HG03108 (cell line): ENCODE results near the gene ITGB2.

Source experiments
- ATAC-seq: cut with Tn5 transposase; IDR thresholded peaks from one replicate; pipeline ENCODE4 v1.9.1; 2021; ENCODE audit warnings: moderate library complexity; ENCODE audit not compliant: unreplicated experiment

Gene ITGB2

GRCh38 chr21:44920694-44921604 lies at the start of gene ITGB2:
TSS of gene ITGB2 (minus strand) at chr21:44920899. CDS start at chr21:44910782, 10,117 bp downstream.
- peak; percentile 57 for ATAC-seq

- ATAC-seq = no peak
These were observed 49.4 kb upstream of the ITGB2 start for GRCh38 chr21:44969931-44970755.

GRCh38 chr21:44969066-44969670 lies 48.5 kb upstream of the ITGB2 start:
- no peak for ATAC-seq

DNA sequence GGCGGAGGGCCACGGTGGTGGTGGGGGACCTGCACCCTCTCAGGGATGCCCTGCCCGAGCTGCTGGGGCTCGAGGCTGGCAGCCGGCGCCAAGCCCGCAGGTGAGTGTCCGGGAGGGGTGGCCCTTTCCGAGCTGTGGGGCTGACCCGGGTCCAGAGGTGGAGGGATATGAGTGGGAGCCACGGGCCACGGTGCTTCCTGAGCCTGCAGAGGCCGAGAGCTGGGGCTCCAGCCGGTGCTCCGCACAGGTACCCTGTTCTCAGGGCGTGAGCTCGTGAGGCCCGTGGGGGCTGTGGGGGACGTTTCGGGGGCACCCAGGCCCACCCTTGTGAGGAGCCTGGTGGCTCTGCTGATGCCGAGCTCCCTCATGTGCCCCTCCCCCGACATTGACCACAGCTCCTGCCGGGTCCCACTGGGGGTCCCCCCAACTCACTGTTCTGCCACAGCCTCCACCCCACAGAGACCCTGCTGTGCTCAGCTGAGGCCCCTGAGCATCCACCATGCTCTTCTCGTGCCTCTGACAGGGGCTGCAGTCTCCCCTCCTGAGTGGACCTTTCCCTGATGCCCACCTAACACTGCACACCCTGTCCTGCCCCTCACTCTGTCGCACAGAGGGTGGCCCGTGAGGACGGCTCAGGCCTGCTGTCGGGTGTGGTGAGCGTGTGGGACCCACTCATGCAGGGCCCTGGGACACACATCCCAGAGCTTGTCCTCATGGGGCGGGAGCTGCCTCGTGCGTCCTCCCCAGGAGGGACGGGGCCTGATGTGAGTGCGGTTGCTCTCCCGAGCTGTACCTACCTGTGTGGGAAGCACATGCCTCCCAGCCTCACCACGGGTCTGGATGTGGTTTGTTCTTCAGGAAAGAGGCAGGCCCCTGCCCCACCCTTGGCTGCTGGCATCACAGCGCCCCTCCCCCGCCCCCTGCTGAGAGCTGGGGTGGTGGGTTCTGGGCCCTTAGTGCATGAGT lies 46.7 kb upstream of the ITGB2 start:
- ATAC-seq = no peak

DNA sequence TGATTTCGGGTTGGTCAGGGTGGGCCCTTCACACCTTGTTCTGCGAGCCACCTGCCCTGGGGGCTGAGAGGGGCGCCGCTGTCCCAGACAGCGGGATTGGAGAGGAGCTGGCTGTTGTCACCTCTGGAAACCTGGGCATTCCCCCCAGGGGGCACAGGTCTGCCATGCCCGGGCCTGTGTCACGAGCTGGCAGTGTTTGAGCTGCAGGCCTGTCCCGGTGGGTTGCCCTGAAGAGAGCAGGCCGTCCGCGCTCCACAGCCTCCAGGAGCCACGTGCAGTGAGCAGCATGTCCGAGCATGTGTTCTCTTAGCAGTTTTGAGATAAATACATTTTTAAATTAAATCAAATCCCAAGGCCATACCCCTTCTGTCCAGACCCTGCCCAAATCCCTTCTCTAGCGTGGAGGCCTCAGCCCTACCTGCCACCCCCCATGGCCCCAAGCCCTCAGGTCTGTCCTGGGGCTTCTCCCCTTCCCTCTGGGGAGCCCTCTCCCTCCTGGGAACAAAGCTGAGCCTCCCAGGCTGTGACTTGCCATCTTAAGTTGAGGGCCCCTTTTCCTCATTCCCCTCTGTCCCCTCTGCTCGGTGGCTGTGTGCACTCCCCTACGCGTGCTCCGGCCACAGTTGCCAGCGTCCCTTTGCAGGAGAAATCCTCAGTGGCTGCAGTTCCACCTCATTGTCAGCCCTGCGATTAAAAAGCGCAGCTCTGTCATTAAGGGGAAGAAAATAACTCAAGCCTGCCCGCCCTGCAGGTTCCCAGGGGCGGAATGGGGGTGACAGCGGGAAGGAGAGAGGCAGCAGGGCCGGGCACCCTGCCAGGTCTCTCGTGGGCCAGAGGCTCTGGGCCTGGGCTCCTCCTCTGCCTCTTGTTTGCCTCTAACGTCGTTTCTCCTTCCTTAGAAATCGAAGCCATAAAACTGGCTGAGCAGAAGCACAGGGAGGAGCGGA lies 45.7 kb upstream of the ITGB2 start:
- ATAC-seq = no peak

GRCh38 chr21:44965251-44966022 lies 44.7 kb upstream of the ITGB2 start:
- ATAC-seq = no peak

GRCh38 chr21:44964381-44964780 lies 43.7 kb upstream of the ITGB2 start:
- ATAC-seq = no peak

DNA sequence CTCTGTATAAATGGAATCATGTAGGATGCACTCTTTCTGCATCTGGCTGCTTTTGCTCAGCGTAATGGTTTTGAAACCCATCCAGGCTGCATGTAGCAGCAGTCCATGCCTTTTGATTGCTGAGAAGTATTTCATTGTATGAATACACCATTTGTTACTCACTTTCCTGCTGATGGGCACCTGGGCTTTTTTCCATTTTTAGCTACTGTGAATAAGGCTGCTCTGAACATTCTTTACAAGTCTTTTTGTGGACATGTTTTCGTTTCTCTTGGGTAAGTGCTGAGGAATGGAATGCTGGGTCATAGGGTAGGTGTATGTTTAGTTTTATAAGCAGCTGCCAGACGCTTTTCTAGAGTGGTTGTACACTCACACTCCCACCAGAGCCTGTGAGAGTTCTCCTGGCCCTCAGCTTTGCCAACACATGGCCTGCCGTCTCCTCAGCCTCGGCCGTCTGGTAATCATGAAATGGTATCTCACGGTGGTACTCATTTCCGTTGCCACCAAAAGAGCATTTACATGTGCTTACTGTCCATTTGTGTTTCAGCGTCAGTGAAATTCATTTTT lies 41.8 kb upstream of the ITGB2 start:
- no peak for ATAC-seq

DNA sequence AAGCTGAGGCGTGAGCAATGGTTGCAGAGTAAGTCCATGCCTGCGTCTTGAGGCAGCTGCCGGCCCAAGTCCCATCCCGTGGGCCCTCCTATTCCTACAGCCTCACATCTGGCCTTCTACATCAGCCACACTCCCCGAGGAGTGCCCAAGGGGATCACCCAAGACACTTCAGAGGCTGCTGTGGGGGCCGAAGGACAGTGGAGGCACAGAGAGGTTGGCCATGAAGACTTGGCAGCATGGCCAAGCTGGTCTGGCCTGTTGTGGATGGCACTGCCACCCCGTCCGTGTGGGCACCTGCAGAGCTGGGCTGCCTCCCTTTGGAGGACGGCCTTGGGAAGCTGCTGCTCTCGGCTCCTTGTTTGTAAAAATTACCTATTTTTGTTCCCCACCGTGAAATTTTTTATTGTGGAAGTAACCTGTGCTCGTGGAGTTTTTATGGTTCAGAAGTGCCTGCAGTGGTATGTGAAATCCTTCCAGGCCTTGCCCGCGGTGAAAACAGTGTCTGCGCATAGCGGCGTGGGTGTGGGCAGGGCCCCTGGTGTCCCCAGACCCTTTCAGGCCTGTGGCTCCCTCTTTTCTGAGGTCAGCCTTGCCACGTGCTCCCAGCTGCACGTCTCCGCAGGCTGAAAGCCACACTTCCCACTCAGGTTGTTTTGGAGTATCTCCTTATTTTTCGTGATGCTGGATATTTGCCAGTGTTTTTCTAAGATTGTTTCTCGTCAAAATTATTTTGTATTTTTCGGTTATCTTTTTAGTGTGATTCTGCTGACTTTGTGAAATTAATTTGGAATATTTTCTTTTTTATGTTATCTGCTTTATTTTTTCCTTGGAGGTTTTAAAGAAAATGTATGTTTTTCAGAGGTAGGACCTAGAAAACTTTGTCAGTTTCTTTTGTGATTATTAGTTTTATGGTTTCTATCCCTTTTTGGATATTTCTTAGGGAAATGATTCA lies 39.7 kb upstream of the ITGB2 start:
- ATAC-seq = no peak

GRCh38 chr21:44959376-44960091 lies 38.8 kb upstream of the ITGB2 start:
- ATAC-seq = no peak

DNA sequence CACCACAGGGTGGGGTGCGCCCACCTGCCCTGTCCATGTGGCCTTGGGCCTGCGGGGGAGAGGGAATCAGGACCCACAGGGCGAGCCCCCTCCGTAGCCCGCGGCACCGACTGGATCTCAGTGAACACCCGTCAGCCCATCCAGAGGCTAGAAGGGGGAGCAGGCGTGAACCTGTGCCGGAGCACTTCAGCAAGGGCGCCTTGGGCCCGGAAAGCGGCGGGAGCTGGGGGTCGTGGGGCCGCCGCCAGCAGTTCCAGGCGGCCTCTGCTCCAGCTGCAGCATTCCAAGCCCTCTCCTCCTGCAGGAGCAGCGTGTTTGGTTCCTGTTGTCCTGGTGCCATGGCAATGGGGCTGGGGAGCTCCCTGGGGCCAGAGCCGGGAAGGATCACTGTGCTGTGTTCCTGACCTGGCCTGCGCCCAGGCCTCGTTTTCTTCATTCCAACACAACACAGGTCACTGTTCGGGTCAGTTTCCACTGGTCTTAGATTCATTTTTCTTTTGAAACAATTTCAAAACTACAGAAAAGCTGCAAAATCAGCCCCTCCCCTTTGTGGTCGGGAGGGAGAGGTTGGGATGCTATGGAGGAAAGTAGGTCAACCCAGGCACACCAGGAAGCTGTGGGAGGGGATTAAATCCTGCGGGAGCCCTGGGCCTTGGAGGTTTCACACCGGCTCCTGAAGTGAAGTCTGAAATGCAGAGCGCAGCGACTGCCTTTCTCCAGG lies 37.9 kb upstream of the ITGB2 start:
- no peak for ATAC-seq

DNA sequence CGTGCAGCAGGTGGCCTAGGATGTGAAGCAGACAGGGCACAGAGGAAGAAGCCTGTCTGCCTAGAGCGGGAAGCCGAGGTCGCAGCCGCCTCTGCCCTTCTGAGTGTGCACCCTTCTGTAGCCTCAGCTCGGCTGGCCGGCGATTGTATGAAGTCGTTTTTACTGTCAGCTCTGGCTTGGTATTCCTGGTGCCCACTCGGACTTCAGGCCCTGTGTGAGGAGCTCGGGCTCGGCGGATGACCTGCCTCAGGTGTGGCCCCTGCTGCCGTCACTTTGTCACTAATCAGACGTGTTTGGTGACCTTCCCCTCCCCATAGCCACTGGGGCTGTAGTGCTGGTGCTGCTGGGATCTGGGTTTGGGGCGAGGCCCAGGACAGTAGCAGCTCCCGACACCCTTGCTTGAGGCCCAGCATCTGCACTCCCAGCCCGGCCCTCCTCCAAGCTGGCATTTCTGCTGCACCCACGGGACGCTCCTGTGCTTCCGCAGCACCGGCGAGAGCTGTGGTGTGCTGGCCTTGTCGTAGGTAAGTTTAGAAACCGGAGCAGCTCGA lies 37.3 kb upstream of the ITGB2 start:
- ATAC-seq = no peak

- no peak for ATAC-seq
These were observed 36.5 kb upstream of the ITGB2 start for GRCh38 chr21:44957047-44957831.

DNA sequence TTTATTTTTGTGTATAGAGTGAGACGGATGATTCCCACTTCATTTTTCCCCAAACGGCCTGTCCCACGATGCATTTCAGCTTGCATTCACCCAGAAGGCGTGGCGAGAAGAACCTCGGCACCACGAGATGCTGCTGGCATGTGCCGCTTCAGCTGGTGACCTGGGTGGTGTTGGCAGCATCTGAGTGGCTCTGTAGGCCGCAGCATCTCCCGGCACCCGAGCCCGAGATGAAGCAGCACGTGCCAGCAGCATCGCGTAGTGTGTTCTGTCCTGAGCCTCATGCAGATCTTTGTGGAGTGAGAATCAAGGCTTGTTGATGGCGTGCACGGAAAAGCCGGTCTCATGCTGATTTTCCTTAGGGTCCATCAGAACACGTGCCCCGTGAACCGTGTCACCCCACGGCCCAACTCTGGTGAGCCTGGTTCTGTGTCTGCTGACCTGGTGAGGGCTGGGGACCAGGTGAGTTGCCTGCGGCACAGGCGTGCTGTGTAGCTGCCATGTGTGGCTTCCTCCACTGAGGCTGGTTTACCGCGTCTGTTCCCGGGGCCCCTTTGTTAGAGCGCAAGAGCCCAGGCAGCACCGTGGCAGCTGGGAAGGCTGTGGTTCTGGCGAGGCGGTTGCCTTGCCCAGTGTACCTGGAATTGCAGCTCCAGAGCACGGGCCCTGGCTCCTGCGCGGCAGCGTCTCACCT lies 35.8 kb upstream of the ITGB2 start:
- ATAC-seq = no peak
